Fibroblast of gingiva (primary cell): Measurements from ENCODE around the gene FBXW2.

Source experiments
- DNase-seq: peaks from one replicate; pipeline ENCODE4 v3.0.0-alpha.2; 2011; ENCODE audit warnings: low read depth

FBXW2 gene

GRCh38 chr9:120714088-120714845 lies 78.9 kb downstream of the FBXW2 start, which contains the start of gene MEGF9:
Gene MEGF9 (minus strand): TSS chr9:120714470. CDS start chr9:120714358, 112 bp downstream.
- peak; percentile 98 for DNase-seq

GRCh38 chr9:120713257-120714087 lies 79.7 kb downstream of the FBXW2 start:
- no peak for DNase-seq

GRCh38 chr9:120712539-120713031 lies 80.6 kb downstream of the FBXW2 start:
- DNase-seq: no peak

DNA sequence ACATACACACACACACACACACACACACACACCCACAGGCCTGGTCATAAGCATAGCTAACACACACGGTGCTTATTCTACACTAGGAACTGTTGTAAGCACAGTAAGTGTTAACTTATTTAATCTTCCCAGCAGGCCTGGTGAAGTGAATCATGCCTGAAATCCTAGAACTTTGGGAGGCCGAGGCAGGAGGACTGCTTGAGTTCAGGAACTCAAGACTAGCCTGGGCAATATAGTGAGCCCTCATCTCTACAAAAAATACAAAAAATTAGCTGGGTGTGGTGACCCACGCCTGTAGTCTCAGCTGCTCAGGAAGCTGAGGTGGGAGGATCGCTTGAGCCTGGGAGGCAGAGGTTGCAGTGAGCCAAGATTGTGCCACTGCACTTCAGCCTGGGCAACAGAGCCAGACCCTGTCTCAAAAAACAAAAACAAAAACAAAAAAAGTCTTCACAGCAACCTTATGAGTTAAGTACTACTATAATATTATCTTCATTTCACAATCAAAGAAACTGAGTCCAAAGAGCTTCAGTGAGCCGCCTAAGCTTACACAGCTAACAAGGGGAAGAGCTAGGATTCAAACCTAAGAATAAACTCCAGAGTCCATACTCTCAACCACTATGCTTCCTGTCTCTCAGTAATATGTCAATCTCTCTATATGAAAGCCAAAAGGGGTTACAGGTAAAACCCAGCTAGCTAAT lies 81.2 kb downstream of the FBXW2 start:
- DNase-seq: no peak

DNA sequence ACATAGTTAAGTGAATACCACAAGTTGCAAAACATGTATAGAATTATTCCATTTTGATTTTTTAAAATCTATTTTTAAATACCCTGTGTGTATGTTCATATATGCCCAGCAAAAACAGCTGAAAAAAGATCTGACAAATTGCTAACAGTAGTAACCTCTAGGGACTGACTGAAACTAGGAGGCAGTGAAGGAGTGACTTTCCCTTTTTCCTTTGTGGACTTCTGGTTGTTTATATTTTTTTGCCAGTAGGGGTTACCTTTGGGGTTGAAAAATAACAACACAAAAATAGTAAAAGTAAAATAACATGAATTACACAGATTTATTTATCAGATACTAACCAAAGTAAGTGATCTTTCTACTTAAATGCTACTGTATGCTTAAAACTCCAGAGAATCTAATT lies 81.9 kb downstream of the FBXW2 start:
- DNase-seq: no peak

DNA sequence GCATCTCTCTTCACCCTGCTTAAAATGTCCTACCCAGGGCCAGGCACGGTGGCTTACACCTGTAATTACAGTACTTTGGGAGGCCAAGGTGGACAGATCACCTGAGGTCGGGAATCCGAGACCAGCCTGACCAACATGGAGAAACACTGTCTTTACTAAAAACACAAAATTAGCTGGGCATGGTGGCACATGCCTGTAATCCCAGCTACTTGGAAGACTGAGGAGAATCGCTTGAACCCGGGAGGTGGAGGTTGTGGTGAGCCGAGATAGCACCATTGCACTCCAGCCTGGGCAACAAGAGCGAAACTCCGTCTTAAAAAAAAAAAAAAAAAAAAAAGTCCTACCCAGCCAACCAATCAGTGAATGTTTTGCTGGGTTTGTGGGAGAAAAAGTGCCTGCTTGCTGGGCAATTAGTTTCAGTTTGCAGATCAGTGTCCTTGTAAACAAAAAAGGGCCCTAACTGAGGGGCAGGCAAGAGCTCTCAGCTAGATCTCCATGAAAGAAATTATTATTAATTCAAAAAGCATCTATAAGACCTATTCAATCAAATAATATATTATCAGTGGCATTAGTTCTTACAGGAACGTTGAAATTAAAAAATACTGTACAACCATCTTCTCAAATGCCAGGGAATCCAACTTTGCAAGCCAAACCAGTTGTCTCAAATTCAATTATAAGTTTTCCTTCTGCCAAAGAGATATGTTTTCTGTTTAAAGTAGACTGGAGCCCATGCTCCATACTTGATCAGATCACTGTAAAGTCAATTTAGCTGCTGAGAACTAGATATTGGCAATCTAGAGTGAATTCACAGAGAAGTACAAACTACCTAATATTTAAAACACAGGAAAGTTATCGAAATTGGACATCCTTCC lies 82.9 kb downstream of the FBXW2 start:
- DNase-seq: peak; percentile 76

GRCh38 chr9:120708526-120709224 lies 84.5 kb downstream of the FBXW2 start:
- DNase-seq: peak; percentile 84

GRCh38 chr9:120707170-120707569 lies 86.0 kb downstream of the FBXW2 start:
- no peak for DNase-seq
